Heart right ventricle (tissue), 16 donors: ENCODE results near the gene HTT. TPM values are rescaled to one million over a fixed set of nuclear protein-coding genes. Genes with fewer than 3 reads are reported as not detected.
A peak's percentile ranks its signal among the peaks of the same experiment; 100 is the strongest.

Experiments used
- ATAC-seq, 8 donors: fragments of 200-7000 bp; cut with Tn5 transposase; one replicate each; pipeline ENCODE4 v1.9.1; 2020; ENCODE audit warnings: mild to moderate bottlenecking in 8 of 8, moderate library complexity in 8 of 8, moderate number of reproducible peaks in 1 of 8
- DNase-seq, 2 donors: peaks; one replicate each; pipeline ENCODE4 v3.0.0-alpha.2; 2020
- H3K27ac ChIP-seq, 10 donors: fragments of 200-600 bp; sonication (generic) in 2 of 10; one replicate each; pipeline versions ENCODE4 v1.5.0 to v1.8.0; 2020 to 2022; ENCODE audit warnings: mild to moderate bottlenecking in 3 of 10
- H3K27me3 ChIP-seq, 7 donors: fragments of 200-600 bp; one replicate each; pipeline ENCODE4 v1.8.0; 2021 to 2022; ENCODE audit warnings: mild to moderate bottlenecking in 2 of 7
- H3K36me3 ChIP-seq, 9 donors: fragments of 200-600 bp; sonication (generic) in 1 of 9; one replicate each; pipeline versions ENCODE4 v1.5.0 to v1.8.0; 2020 to 2022; ENCODE audit warnings: mild to moderate bottlenecking in 2 of 9
- H3K4me1 ChIP-seq, 9 donors: fragments of 200-600 bp; sonication (generic) in 1 of 9; one replicate each; pipeline versions ENCODE4 v1.5.0 to v1.8.0; 2020 to 2022; ENCODE audit warnings: mild to moderate bottlenecking in 4 of 9
- H3K4me3 ChIP-seq, 10 donors: fragments of 200-600 bp; sonication (generic) in 2 of 10; one replicate each; pipeline versions ENCODE4 v1.5.0 to v1.8.0; 2020 to 2022; ENCODE audit warnings: mild to moderate bottlenecking in 7 of 10, moderate library complexity in 2 of 10
- H3K9me3 ChIP-seq, 11 donors: fragments of 200-600 bp in 10 of 11; sonication (generic) in 2 of 11; one replicate each; pipeline versions ENCODE4 v1.5.0 to v1.8.0; 2013 to 2022; ENCODE audit warnings: mild to moderate bottlenecking in 2 of 11, control low read depth in 1 of 11, moderate library complexity in 1 of 11
- WGBS, 2 donors: extraction: QIAGEN DNeasy Blood & Tissue Kit; methylation state at CpG; one replicate each; pipeline ENCODE4 v1.1.7; 2013; ENCODE audit warnings: inconsistent platforms in 1 of 2; 5-methylcytosine and 5-hydroxymethylcytosine counted together
- intact Hi-C, 10 donors: fragments of 100-400 bp; cut with DNase I; formaldehyde crosslinking; loops; one replicate each; pipeline versions ENCODE4 v1.11.1 to v1.14.2; 2022
- polyA plus RNA-seq, 2 donors: library from polyadenylated mRNA; stranded (reverse); fragments of 200-250 nt; gene quantifications; one replicate each; pipeline ENCODE4 v1.2.3, GENCODE V29; 2013
- total RNA-seq, 10 donors: library from RNA; stranded (reverse); fragmentation: NEBNext Ultra II Directional in 3 of 10; extraction: Animal tissue kit (Norgen Biotek cat#: 25700) in 3 of 10; gene quantifications; one replicate each; pipeline versions ENCODE4 v1.2.1 to v1.2.4, GENCODE V29; 2021 to 2023
- TF ChIP-seq, protein P1 (sequence below), 9 donors: fragments of 200-600 bp; sonication (generic) in 2 of 9; IDR thresholded peaks; one replicate each; pipeline versions ENCODE4 v1.5.0 to v1.8.0; 2021 to 2022; ENCODE audit warnings: antibody characterized with exemption in 9 of 9, mild to moderate bottlenecking in 5 of 9, moderate library complexity in 1 of 9
- donor health status: Arrhythmogenic right ventricular cardiomyopathy.
- donor health status: ischemic (EF 13 %, LVEDD 7.1; RV severe dilation, severe dysfunction).
- donor health status: healthy with polysubstance abuse.
- donor health status: DM: no; HTN: yes; CAD: no.
- donor health status: DM: no; HTN: no; CAD: no.
- donor health status: ischemic (EF 25% LVEDD 6.9; RV normal size, moderate dysfunction).
- donor health status: ischemic (EF 25% LVEDD 5.7; RV mildly dilated, moderate dysfunction).
- donor health status: healthy.
- donor health status: DM: yes; HTN: yes; CAD: no.
- donor health status: Ischemic cardiomyopathy.
- donor health status: ischemic (EF 35%, LVEDD 5.7; RV mildly dilated, moderate dysfunction).
- donor health status: nonischemic (EF 11% LVEDD 7.7; RV severe dilation, severe dysfunction).
- donor health status: DM: yes; HTN: yes; CAD: no.
- donor health status: PGD.
- donor health status: ischemic (EF 29% LVEDD 5.4; RV normal size, mild dysfunction).
- donor health status: nonischemic (EF 23%, LVEDD 6.1; RV moderate dilation, normal function).

Gene HTT
- total and polyA plus RNA-seq, 12 donors, result 6.3 to 34.0 (median 24.1) TPM

- H3K27ac ChIP-seq, result no peak overlapping the region
- intact Hi-C loops, result no loop called here
- peaks cover 0 to 100% (median 55%) of the 10 kb centered on the region in 9 donors for H3K36me3 ChIP-seq
- H3K9me3 ChIP-seq, result no peaks in the 10 kb centered on the region
- DNase-seq, result no peak
- no peak overlapping the region for H3K4me3 ChIP-seq
- TF ChIP-seq, protein P1, sequence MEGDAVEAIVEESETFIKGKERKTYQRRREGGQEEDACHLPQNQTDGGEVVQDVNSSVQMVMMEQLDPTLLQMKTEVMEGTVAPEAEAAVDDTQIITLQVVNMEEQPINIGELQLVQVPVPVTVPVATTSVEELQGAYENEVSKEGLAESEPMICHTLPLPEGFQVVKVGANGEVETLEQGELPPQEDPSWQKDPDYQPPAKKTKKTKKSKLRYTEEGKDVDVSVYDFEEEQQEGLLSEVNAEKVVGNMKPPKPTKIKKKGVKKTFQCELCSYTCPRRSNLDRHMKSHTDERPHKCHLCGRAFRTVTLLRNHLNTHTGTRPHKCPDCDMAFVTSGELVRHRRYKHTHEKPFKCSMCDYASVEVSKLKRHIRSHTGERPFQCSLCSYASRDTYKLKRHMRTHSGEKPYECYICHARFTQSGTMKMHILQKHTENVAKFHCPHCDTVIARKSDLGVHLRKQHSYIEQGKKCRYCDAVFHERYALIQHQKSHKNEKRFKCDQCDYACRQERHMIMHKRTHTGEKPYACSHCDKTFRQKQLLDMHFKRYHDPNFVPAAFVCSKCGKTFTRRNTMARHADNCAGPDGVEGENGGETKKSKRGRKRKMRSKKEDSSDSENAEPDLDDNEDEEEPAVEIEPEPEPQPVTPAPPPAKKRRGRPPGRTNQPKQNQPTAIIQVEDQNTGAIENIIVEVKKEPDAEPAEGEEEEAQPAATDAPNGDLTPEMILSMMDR (IDR thresholded peaks at IDR 0.05), result no peak
- ATAC-seq, result no peak
- WGBS, 2 donors, result 93 to 95% methylated on average over 15 of the region's 15 CpGs
- peaks cover 0 to 5% (median 2%) of the 10 kb centered on the region in 9 donors for H3K4me1 ChIP-seq
- H3K27me3 ChIP-seq, result no peaks in the 10 kb centered on the region
Observed at GRCh38 chr4:3232871-3233271, 158.4 kb downstream of the HTT start.

DNA sequence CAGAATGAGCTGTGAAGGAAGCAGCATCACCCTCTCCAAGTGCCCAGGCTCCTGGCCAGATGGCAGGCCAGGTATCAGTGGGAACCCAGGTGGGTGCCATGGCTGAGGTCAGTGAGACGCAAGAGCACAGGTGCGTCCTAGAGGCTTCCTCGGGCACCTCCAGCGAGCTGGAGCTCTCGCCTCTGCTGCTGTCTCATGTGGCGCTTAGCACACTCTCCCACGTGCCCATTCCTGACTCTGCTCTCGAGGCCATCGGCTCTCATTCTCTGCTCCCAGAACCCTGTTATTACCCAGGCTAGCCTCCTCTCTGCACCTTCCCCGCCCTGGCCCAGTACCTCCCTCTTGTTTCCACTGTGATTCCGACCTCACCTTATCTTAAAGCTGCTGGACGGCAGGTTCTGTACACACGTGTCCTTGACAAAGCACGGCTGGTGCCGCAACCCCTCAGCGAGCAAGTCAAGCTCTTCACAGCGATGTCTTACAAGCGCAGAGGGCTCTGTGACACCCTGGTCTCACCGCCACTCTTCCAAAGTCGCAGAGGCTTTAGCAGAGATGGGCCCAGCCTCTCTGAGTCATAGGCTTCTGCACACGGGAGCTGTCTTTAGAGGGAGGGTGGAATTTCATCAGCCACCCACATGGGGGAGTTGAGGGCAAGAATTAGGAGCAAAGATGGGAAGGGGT, 159.1 kb downstream of the HTT start:
- no peak for DNase-seq
- intact Hi-C loops, result no loop called here
- H3K4me3 ChIP-seq, result no peak overlapping the region
- TF ChIP-seq, protein P1 (IDR thresholded peaks at IDR 0.05), result no peak
- WGBS, 2 donors, result 88 to 89% methylated on average over 21 of the region's 21 CpGs
- H3K27me3 ChIP-seq, result no peaks in the 10 kb centered on the region
- peaks cover 0 to 100% (median 53%) of the 10 kb centered on the region in 9 donors for H3K36me3 ChIP-seq
- ATAC-seq, result no peak
- H3K27ac ChIP-seq, result no peak overlapping the region
- no peaks in the 10 kb centered on the region for H3K9me3 ChIP-seq
- H3K4me1 ChIP-seq, result no peaks in the 10 kb centered on the region

DNA sequence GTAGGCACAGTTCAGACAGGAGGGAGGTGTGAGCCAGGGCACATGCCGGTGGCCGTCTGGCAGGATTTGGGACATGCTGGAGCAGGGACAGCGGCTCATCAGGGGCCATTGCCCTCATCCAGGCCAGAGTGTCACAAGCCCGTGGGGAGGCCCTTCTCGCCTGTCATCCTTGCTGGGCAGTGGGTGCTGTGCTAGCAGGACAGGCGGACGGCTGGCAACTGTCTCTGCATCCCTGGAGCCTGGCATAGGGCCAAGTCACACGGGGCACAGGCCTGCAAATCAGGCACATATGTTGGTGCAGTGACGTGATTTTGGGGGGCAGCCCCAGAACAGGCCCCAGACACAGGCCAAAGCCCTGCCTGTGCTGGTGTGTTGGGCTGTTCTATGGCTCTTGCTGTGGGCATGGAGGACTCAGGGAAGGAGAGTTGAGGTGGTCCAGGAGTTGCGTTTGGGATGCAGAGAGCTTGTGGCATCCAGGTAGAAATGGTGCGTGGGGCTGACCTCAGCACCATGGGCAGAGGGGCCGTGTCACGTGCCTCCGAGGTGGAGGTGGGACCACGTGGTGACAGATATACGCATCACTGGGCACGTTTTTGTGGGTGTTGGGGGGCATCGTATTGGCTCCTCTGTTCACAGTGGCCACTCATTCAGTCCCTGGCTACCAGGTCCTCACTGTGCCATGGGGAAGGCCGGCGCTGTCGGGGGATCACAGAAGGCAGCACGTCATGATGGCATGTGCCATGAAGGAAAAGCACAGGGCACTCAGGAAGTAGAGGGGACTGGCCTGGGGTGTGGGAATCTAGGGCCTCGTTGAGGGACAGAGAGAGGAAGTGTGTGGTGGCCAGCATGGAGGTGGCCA, 159.9 kb downstream of the HTT start:
- TF ChIP-seq, protein P1 (IDR thresholded peaks at IDR 0.05), result no peak
- Histone ChIP-seq H3K27ac (no peak overlapping the region), H3K27me3 (no peaks in the 10 kb centered on the region), H3K9me3 (no peaks in the 10 kb centered on the region), H3K4me1 (no peaks in the 10 kb centered on the region), H3K4me3 (no peak overlapping the region), H3K36me3 (peaks cover 0 to 100% (median 46%) of the 10 kb centered on the region in 9 donors)
- DNase-seq, result no peak
- ATAC-seq, result peak in 3 of 8 donors; percentile 8 to 32 (median 8)
- 83 to 87% methylated on average over 23 of the region's 23 CpGs for WGBS, 2 donors
- intact Hi-C loops, result no loop called here

GRCh38 chr4:3235030-3235345, 160.5 kb downstream of the HTT start:
- no peaks in the 10 kb centered on the region for H3K9me3 ChIP-seq
- 93 to 94% methylated on average over 14 of the region's 14 CpGs for WGBS, 2 donors
- H3K36me3 ChIP-seq, result peaks cover 2 to 100% (median 46%) of the 10 kb centered on the region in 9 donors
- no peaks in the 10 kb centered on the region for H3K4me1 ChIP-seq
- no peaks in the 10 kb centered on the region for H3K27me3 ChIP-seq
- DNase-seq (no peak), ATAC-seq (no peak)
- TF ChIP-seq, protein P1 (IDR thresholded peaks at IDR 0.05), result no peak
- H3K27ac ChIP-seq, result no peak overlapping the region
- H3K4me3 ChIP-seq, result no peak overlapping the region
- intact Hi-C loops, result no loop called here
